Prostate gland (tissue), 2 donors: ENCODE measurements around the gene RAB20.

ENCODE experiments used
- POLR2A ChIP-seq: fragments of 450-650 bp; IDR thresholded peaks from one replicate; pipeline ENCODE4 v1.6.1; 2016; ENCODE audit warnings: antibody characterized with exemption, mild to moderate bottlenecking
- POLR2AphosphoS5 ChIP-seq: sonication (generic); formaldehyde crosslinking; IDR thresholded peaks from one replicate; pipeline ENCODE4 v1.6.1; 2017; ENCODE audit warnings: antibody characterized with exemption
- TF ChIP-seq, protein P1 (sequence below), 4 experiments: fragments of 200-600 bp in 2 of 4; fragments of 450-650 bp in 2 of 4; sonication (generic) in 2 of 4; IDR thresholded peaks; 1 replicate in 3 of 4; 2 replicates in 1 of 4; pipeline ENCODE4 v1.5.1; 2016 to 2019; ENCODE audit warnings: antibody characterized with exemption in 4 of 4, mild to moderate bottlenecking in 2 of 4, moderate library complexity in 2 of 4

DNA sequence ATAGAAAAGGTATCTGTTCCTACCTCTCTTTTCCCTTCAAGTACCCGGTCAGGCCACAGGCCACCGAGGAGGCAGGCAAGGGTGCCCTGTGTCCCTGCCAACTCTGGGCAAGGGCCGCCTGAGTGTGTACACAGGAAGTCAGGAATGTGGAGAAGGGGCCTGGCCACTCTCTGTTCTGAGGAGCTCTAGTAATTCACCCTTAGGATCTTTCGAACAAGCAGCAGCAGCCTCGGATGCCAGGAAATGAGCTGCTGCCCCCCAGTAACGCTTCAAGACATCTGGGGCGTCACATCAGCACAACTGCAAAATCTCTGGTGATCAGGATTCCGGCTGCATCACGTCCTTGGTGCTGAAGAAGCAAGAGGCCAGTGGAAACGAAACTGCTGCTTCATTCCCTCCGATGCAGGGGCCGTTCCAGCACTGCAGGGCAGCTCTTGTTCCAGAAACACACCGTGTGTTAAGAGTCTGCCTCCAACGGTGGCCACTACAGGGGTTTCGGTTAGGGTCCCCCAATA lies 2.0 kb downstream of the RAB20 start:
- TF ChIP-seq, protein P1, sequence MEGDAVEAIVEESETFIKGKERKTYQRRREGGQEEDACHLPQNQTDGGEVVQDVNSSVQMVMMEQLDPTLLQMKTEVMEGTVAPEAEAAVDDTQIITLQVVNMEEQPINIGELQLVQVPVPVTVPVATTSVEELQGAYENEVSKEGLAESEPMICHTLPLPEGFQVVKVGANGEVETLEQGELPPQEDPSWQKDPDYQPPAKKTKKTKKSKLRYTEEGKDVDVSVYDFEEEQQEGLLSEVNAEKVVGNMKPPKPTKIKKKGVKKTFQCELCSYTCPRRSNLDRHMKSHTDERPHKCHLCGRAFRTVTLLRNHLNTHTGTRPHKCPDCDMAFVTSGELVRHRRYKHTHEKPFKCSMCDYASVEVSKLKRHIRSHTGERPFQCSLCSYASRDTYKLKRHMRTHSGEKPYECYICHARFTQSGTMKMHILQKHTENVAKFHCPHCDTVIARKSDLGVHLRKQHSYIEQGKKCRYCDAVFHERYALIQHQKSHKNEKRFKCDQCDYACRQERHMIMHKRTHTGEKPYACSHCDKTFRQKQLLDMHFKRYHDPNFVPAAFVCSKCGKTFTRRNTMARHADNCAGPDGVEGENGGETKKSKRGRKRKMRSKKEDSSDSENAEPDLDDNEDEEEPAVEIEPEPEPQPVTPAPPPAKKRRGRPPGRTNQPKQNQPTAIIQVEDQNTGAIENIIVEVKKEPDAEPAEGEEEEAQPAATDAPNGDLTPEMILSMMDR (IDR thresholded peaks at IDR 0.05): no peak
- no peak for TF ChIP-seq POLR2A
- TF ChIP-seq POLR2AphosphoS5: no peak
